ENCODE measurements around the gene CCL20. TPM values are rescaled to one million over a fixed set of nuclear protein-coding genes. Genes with fewer than 3 reads are reported as not detected.
A peak's percentile ranks its signal among the peaks of the same experiment; 100 is the strongest.

CCL20 gene
- total RNA-seq = 10 to 100 TPM in 1 of 4 donors, 1 to 10 TPM in 2, not detected in 1; 4.0 to 14.0 (median 5.1) TPM

DNA sequence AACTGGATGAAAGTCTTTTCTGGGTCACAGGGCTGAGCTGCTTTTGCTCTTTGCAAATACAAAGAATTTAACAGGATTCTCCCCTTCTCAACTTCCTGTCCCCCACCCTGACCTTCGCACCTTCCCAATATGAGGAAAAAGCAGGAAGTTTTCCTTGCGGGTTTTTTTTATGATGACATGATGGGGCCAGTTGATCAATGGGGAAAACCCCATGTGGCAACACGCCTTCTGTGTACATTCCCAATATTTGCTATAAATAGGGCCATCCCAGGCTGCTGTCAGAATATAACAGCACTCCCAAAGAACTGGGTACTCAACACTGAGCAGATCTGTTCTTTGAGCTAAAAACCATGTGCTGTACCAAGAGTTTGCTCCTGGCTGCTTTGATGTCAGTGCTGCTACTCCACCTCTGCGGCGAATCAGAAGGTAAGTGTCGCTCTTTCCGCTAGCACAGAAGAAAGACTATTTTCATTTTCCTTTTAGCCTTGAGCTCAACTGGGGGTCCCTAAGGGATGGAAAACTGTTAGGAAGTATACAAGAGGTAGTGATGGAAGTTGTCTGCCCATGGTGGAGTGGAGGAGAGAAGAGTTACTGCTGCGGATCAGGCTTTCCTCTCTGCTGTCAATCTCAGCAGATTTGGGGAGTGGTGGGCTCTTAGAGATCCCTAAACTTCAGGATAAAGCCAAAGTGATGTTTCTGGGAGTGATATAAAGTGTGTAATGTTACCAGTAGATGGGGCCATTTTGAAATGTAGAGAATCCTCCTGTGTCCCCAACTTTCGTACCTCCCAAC is at the start of gene CCL20:
CCL20 (plus strand) TSS at position 281 of the 792 bp plus-strand sequence; CDS start at position 351, 70 bp downstream.
- peak within 1 kb of the TSS in 2 of 4 donors; percentile 7 to 14 for H3K27ac ChIP-seq
- TF ChIP-seq, protein P1, sequence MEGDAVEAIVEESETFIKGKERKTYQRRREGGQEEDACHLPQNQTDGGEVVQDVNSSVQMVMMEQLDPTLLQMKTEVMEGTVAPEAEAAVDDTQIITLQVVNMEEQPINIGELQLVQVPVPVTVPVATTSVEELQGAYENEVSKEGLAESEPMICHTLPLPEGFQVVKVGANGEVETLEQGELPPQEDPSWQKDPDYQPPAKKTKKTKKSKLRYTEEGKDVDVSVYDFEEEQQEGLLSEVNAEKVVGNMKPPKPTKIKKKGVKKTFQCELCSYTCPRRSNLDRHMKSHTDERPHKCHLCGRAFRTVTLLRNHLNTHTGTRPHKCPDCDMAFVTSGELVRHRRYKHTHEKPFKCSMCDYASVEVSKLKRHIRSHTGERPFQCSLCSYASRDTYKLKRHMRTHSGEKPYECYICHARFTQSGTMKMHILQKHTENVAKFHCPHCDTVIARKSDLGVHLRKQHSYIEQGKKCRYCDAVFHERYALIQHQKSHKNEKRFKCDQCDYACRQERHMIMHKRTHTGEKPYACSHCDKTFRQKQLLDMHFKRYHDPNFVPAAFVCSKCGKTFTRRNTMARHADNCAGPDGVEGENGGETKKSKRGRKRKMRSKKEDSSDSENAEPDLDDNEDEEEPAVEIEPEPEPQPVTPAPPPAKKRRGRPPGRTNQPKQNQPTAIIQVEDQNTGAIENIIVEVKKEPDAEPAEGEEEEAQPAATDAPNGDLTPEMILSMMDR (IDR thresholded peaks at IDR 0.05) = no peak
- TF ChIP-seq POLR2A (IDR thresholded peaks at IDR 0.05) = no peak
- H3K4me3 ChIP-seq = peak within 1 kb of the TSS in 1 of 4 donors; percentile 28
- peak in 1 of 3 donors; percentile 50 for DNase-seq
- no peaks in the 10 kb centered on the region for H3K36me3 ChIP-seq
- no peaks in the 10 kb centered on the region for H3K27me3 ChIP-seq
- no peaks in the 10 kb centered on the region for H3K9me3 ChIP-seq
- peaks cover 0 to 13% (median 0%) of the 10 kb centered on the region in 4 donors for H3K4me1 ChIP-seq

DNA sequence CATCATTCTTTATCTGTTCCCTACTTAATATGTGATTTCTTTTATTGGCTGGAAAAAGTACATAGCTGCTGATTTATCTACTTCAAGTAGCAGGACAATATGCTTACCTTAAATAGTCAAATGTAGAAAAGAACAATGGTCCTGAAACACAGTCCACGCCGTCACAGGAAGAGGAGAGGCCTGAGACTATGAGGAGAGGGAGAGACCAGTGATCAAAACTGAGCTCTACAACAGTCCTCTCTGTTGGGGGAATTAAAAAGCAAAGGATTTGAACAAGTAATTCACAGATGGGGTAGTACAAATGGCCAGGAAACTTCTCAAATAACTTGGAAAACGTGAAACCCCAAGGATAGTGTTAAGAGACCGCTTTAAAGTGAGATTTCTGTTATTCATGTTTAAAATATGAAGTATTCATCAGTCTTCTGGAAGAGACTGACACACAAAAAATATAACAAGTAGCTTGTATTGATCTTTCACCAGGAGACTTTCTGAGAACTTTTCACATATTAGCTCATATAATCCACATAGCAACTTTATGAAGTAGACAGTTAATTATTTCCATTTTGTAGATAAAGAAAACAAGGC is 47.8 kb upstream of the CCL20 start:
- TF ChIP-seq, protein P1 (IDR thresholded peaks at IDR 0.05) = no peak
- H3K9me3 ChIP-seq = no peaks in the 10 kb centered on the region
- H3K4me3 ChIP-seq = no peak overlapping the region
- H3K27me3 ChIP-seq = no peaks in the 10 kb centered on the region
- H3K4me1 ChIP-seq = peaks cover 0 to 9% (median 4%) of the 10 kb centered on the region in 4 donors
- no peak overlapping the region for H3K27ac ChIP-seq
- H3K36me3 ChIP-seq = no peaks in the 10 kb centered on the region
- DNase-seq = no peak

DNA sequence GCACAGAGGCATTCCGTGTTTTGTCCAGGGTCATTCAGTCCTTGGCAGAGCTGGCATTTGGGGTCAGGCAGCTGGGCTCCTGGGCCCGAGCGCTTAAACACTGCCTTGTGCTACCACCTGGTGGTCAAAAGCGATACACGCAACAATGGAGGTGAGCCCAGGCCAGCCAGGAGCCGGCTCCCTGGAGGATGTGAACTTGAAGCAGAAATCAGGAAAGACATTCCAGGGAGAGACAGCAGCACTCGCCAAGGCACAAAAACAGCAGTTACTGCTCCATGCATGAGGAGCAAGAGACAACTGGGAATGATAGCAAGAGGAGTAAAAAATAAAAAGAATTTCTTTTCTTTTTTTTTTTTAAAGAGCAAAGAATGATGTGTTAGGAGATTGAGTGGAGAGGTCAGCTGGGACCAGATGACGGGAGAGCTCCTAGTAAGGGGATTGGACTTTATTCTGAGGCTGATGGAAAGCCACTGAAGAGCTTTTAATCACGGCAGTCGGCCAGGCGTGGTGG is 47.2 kb upstream of the CCL20 start:
- no peak for TF ChIP-seq POLR2A (IDR thresholded peaks at IDR 0.05)
- TF ChIP-seq, protein P1 (IDR thresholded peaks at IDR 0.05) = peak; percentile 50 to 94 (median 80)
- Histone ChIP-seq H3K4me1 (peaks cover 0 to 4% (median 1%) of the 10 kb centered on the region in 4 donors), H3K36me3 (no peaks in the 10 kb centered on the region), H3K27me3 (no peaks in the 10 kb centered on the region), H3K9me3 (no peaks in the 10 kb centered on the region), H3K4me3 (no peak overlapping the region), H3K27ac (no peak overlapping the region)
- DNase-seq = peak; percentile 59 to 89 (median 82)

DNA sequence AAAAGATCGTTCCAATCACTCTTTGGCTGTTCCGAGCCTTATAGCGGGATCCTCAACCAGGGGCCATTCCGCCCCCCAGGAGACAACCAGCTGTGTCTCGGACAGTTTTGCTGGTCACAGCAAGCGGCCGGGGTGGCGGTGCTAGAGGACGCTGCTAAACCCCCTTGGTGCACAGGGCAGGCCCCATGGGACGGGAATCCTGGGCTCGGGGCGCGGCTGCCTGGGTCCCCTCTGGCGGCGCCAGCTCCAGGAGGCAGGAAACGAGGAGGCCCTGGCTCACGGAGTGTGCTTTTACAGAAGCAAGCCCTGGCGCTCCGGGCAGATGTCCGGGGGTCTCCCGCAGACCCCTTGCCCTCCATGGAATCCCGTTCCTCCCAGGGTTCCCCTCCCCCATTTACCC is 45.8 kb upstream of the CCL20 start:
- Histone ChIP-seq H3K27me3 (no peaks in the 10 kb centered on the region), H3K4me1 (no peaks in the 10 kb centered on the region), H3K36me3 (no peaks in the 10 kb centered on the region), H3K27ac (no peak overlapping the region), H3K9me3 (no peaks in the 10 kb centered on the region), H3K4me3 (no peak overlapping the region)
- no peak for DNase-seq
- no peak for TF ChIP-seq POLR2A (IDR thresholded peaks at IDR 0.05)
- TF ChIP-seq, protein P1 (IDR thresholded peaks at IDR 0.05) = no peak

- TF ChIP-seq, protein P1 (IDR thresholded peaks at IDR 0.05) = no peak
- TF ChIP-seq POLR2A (IDR thresholded peaks at IDR 0.05) = no peak
- Histone ChIP-seq H3K4me3 (no peak overlapping the region), H3K27me3 (no peaks in the 10 kb centered on the region), H3K9me3 (no peaks in the 10 kb centered on the region), H3K36me3 (no peaks in the 10 kb centered on the region), H3K27ac (no peak overlapping the region), H3K4me1 (peaks cover 0 to 14% (median 0%) of the 10 kb centered on the region in 4 donors)
- no peak for DNase-seq
Observed at GRCh38 chr2:227772197-227772661, 41.4 kb upstream of the CCL20 start.

All from Peyer's patch (tissue), 4 donors.